ENCODE data around the gene TMEM140.

- TF ChIP-seq CTCF (optimal IDR thresholded peaks at IDR 0.05 in 1 of 3, IDR thresholded peaks at IDR 0.05 in 1 of 3, conservative IDR thresholded peaks at IDR 0.05 in 1 of 3; ENCODE audit: extremely low read depth in 1 of 3, insufficient read depth in 2 of 3, low read length in 3 of 3) (no peak), EZH2 (IDR thresholded peaks at IDR 0.05; ENCODE audit: low read length) (no peak)
Measured at GRCh38 chr7:135111379-135111778, 36.5 kb upstream of the TMEM140 start.
